Right lobe of liver (tissue), 6 donors: ENCODE measurements around the gene TNFRSF1B. TPM values are rescaled to one million over a fixed set of nuclear protein-coding genes. Genes with fewer than 3 reads are reported as not detected.
A peak's percentile ranks its signal among the peaks of the same experiment; 100 is the strongest.

Experiments
- ATAC-seq, 4 donors: fragments of 200-7000 bp; cut with Tn5 transposase; one replicate each; pipeline ENCODE4 v1.9.1; 2020; ENCODE audit warnings: mild to moderate bottlenecking in 4 of 4, moderate library complexity in 4 of 4
- DNase-seq, 3 donors: peaks; one replicate each; pipeline ENCODE4 v3.0.0-alpha.2; 2020
- H3K27ac ChIP-seq, 3 donors: fragments of 200-600 bp; one replicate each; pipeline ENCODE4 v1.8.0; 2022
- H3K27me3 ChIP-seq, 2 donors: fragments of 200-600 bp; one replicate each; pipeline ENCODE4 v1.8.0; 2022
- H3K36me3 ChIP-seq, 4 donors: fragments of 200-600 bp; sonication (generic) in 1 of 4; one replicate each; pipeline versions ENCODE4 v1.5.1 to v1.8.0; 2017 to 2022; ENCODE audit warnings: control low read depth in 1 of 4
- H3K4me1 ChIP-seq, 4 donors: fragments of 200-600 bp; sonication (generic) in 1 of 4; one replicate each; pipeline versions ENCODE4 v1.5.1 to v1.8.0; 2017 to 2022; ENCODE audit warnings: control low read depth in 1 of 4
- H3K4me3 ChIP-seq, 3 donors: fragments of 200-600 bp; one replicate each; pipeline ENCODE4 v1.8.0; 2022
- H3K9me3 ChIP-seq, 4 donors: fragments of 200-600 bp; sonication (generic) in 1 of 4; one replicate each; pipeline versions ENCODE4 v1.5.1 to v1.8.0; 2017 to 2022; ENCODE audit warnings: control low read depth in 1 of 4
- CTCF ChIP-seq, 4 donors: fragments of 200-600 bp in 3 of 4; fragments of 450-650 bp in 1 of 4; IDR thresholded peaks; one replicate each; pipeline versions ENCODE4 v1.5.1 to v1.8.0; 2016 to 2022; ENCODE audit warnings: antibody characterized with exemption in 4 of 4, mild to moderate bottlenecking in 2 of 4
- POLR2A ChIP-seq: fragments of 450-650 bp; IDR thresholded peaks from one replicate; pipeline ENCODE4 v1.6.1; 2017; ENCODE audit warnings: antibody characterized with exemption, mild to moderate bottlenecking
- WGBS: methylation state at CpG from one replicate; pipeline ENCODE4 v1.1.6; 2018; ENCODE audit warnings: low coverage, low lambda C conversion rate; ENCODE audit not compliant: insufficient coverage; ENCODE audit errors: missing lambda C conversion rate; 5-methylcytosine and 5-hydroxymethylcytosine counted together
- intact Hi-C, 2 donors: fragments of 100-400 bp; cut with DNase I; formaldehyde crosslinking; loops; one replicate each; pipeline versions ENCODE4 v1.11.2 to v1.14.1; 2022
- total RNA-seq, 6 experiments: library from RNA; depleted of rRNA in 2 of 6; stranded (reverse); fragments of >200 nt in 2 of 6; fragmentation: NEBNext Ultra II Directional in 3 of 6; extraction: Animal tissue kit (Norgen Biotek cat#: 25700) in 3 of 6; gene quantifications; one replicate each; pipeline versions ENCODE4 v1.1.0 to v1.2.4, GENCODE V29; 2016 to 2023
- donor health status: DM: no; HTN: yes; CAD: no.
- donor health status: DM: no; HTN: no; CAD: no.
- donor health status: DM: no; HTN: no; CAD: no.
- donor health status: DM: no; HTN: yes; CAD: no.
- donor health status: DM: no; HTN: yes; CAD: no.

The TNFRSF1B gene
- total RNA-seq, 6 experiments from 2014 or later: 12.9 to 56.9 (median 26.5) TPM

GRCh38 chr1:12244078-12244477, 77.3 kb downstream of the TNFRSF1B start:
- TF ChIP-seq CTCF (IDR thresholded peaks at IDR 0.05): peak; percentile 16 to 40 (median 28)
- TF ChIP-seq POLR2A: no peak
- H3K9me3 ChIP-seq: no peaks in the 10 kb centered on the region
- H3K36me3 ChIP-seq: peaks cover 0 to 55% (median 19%) of the 10 kb centered on the region in 4 donors
- ATAC-seq (peak in 1 of 4 donors; percentile 43), DNase-seq (no peak)
- no peaks in the 10 kb centered on the region for H3K4me1 ChIP-seq
- intact Hi-C loops: no loop called here
- WGBS: 43% methylated on average over 2 of the region's 2 CpGs
- no peak overlapping the region for H3K27ac ChIP-seq
- H3K27me3 ChIP-seq: no peaks in the 10 kb centered on the region
- no peak overlapping the region for H3K4me3 ChIP-seq

GRCh38 chr1:12244585-12244984, 77.8 kb downstream of the TNFRSF1B start:
- 88% methylated on average over 4 of the region's 5 CpGs for WGBS
- TF ChIP-seq CTCF (IDR thresholded peaks at IDR 0.05) (no peak), POLR2A (no peak)
- no peaks in the 10 kb centered on the region for H3K4me1 ChIP-seq
- ATAC-seq: no peak
- peaks cover 0 to 60% (median 24%) of the 10 kb centered on the region in 4 donors for H3K36me3 ChIP-seq
- no peak overlapping the region for H3K27ac ChIP-seq
- H3K27me3 ChIP-seq: no peaks in the 10 kb centered on the region
- no peaks in the 10 kb centered on the region for H3K9me3 ChIP-seq
- intact Hi-C loops: no loop called here
- DNase-seq: no peak
- no peak overlapping the region for H3K4me3 ChIP-seq

- TF ChIP-seq POLR2A: no peak
- no peak for TF ChIP-seq CTCF (IDR thresholded peaks at IDR 0.05)
- ATAC-seq (no peak), DNase-seq (no peak)
- Histone ChIP-seq H3K36me3 (peaks cover 0 to 65% (median 28%) of the 10 kb centered on the region in 4 donors), H3K9me3 (no peaks in the 10 kb centered on the region), H3K4me3 (no peak overlapping the region), H3K4me1 (no peaks in the 10 kb centered on the region), H3K27ac (no peak overlapping the region), H3K27me3 (no peaks in the 10 kb centered on the region)
- intact Hi-C loops: no loop called here
- WGBS: 71% methylated on average over 3 of the region's 3 CpGs
These were observed 78.3 kb downstream of the TNFRSF1B start for GRCh38 chr1:12245116-12245515.

DNA sequence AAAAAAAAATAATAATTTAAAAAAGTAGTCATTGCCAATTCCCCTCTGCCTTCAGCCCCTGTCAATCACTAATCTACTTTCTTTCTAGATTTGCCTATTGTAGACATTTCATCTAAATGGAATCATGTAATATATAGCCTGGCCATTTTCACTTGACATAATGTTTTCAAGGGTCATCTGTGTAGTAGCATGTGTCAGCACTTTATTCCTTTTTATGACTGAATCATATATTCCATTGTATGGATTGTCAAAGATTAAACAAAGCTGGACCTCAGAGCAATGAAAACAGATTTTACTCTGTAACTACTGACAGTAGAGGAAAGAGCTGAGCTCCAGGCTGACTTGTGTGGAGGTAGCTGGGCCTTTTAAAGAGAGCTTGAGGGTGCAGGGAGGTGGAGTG, 78.9 kb downstream of the TNFRSF1B start:
- H3K27me3 ChIP-seq: no peaks in the 10 kb centered on the region
- no peak for ATAC-seq
- H3K9me3 ChIP-seq: no peaks in the 10 kb centered on the region
- no peak for DNase-seq
- intact Hi-C loops: no loop called here
- no peak overlapping the region for H3K4me3 ChIP-seq
- no peaks in the 10 kb centered on the region for H3K4me1 ChIP-seq
- H3K27ac ChIP-seq: no peak overlapping the region
- TF ChIP-seq CTCF (IDR thresholded peaks at IDR 0.05) (no peak), POLR2A (no peak)
- peaks cover 0 to 71% (median 32%) of the 10 kb centered on the region in 4 donors for H3K36me3 ChIP-seq

DNA sequence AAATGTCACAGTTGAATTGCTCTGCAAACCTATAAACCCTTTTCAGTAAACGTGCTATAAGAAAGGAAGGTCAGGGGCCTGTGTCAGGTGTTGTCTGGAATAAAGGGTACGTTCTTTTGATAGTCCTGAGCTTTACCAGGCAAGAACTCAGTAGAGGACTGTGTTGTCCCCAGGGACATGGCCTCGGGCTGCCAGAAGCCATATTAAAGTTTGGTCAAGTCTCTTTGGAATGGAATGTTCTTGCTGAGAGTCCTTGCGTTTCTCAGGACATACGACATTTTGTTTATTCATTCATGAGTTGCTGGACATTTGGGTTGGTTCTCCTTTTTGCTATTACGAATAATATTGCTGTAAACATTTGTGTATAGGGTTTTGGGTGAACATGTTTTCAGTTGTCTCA, 79.8 kb downstream of the TNFRSF1B start:
- H3K4me1 ChIP-seq: no peaks in the 10 kb centered on the region
- intact Hi-C loops: no loop called here
- no peak for TF ChIP-seq CTCF (IDR thresholded peaks at IDR 0.05)
- TF ChIP-seq POLR2A: no peak
- H3K27me3 ChIP-seq: no peaks in the 10 kb centered on the region
- H3K4me3 ChIP-seq: no peak overlapping the region
- H3K27ac ChIP-seq: no peak overlapping the region
- 93% methylated on average over 5 of the region's 6 CpGs for WGBS
- ATAC-seq (no peak), DNase-seq (no peak)
- peaks cover 0 to 75% (median 35%) of the 10 kb centered on the region in 4 donors for H3K36me3 ChIP-seq
- H3K9me3 ChIP-seq: no peaks in the 10 kb centered on the region
